A673 (cell line): ENCODE data around the gene WHRN.

Experiments used
- CTCF ChIP-seq: fragments of 300-800, 200-600 bp; sonication (generic); conservative IDR thresholded peaks from 2 replicates; pipeline ENCODE4 v1.5.1; 2017; ENCODE audit warnings: low read depth, mild to moderate bottlenecking, antibody characterized with exemption, low read length, moderate library complexity, mixed read lengths
- EZH2 ChIP-seq: fragments of 200-600 bp; sonication (generic); IDR thresholded peaks from 2 replicates; pipeline ENCODE4 v1.6.1; 2017; ENCODE audit warnings: borderline replicate concordance, low read depth, mild to moderate bottlenecking, mixed read lengths, antibody characterized with exemption, low read length; ENCODE audit not compliant: poor library complexity, severe bottlenecking

- TF ChIP-seq CTCF (no peak), EZH2 (no peak)
Measured at GRCh38 chr9:114404531-114404930, 100.7 kb downstream of the WHRN start.
